Esophagus squamous epithelium (tissue), 5 donors: ENCODE measurements around the gene CDK11A. TPM values are rescaled to one million over a fixed set of nuclear protein-coding genes. Genes with fewer than 3 reads are reported as not detected.
"Not testable (repeated sequence)": the region's sequence is repeated elsewhere in the genome, so short reads cannot be mapped to it uniquely, and the experiment has no call there.

ENCODE experiments used
- DNase-seq: peaks from one replicate; lab custom pipeline; 2025; lab: John Stamatoyannopoulos, UW
- H3K27ac ChIP-seq, 4 donors: fragments of 200-600 bp; sonication (generic); one replicate each; pipeline ENCODE4 v1.5.1; 2016 to 2019; ENCODE audit warnings: mild to moderate bottlenecking in 1 of 4
- H3K27me3 ChIP-seq, 4 donors: fragments of 200-600 bp; sonication (generic); 1 replicate in 3 of 4; 2 replicates in 1 of 4; pipeline versions ENCODE4 v1.5.1 to v1.6.0; 2017 to 2021; ENCODE audit warnings: antibody characterized with exemption in 1 of 4
- H3K36me3 ChIP-seq, 3 donors: fragments of 200-600 bp; sonication (generic); one replicate each; pipeline ENCODE4 v1.5.1; 2016 to 2019
- H3K4me1 ChIP-seq, 3 donors: fragments of 200-600 bp; sonication (generic); one replicate each; pipeline ENCODE4 v1.5.1; 2017 to 2019
- H3K4me3 ChIP-seq, 4 donors: fragments of 200-600 bp; sonication (generic); 1 replicate in 3 of 4; 2 replicates in 1 of 4; pipeline ENCODE4 v1.5.1; 2016 to 2019; ENCODE audit warnings: mild to moderate bottlenecking in 2 of 4, moderate library complexity in 1 of 4
- H3K9me3 ChIP-seq, 3 donors: fragments of 200-600 bp; sonication (generic); one replicate each; pipeline ENCODE4 v1.5.1; 2016 to 2019
- POLR2A ChIP-seq, 4 donors: fragments of 450-650 bp; IDR thresholded peaks; one replicate each; pipeline ENCODE4 v1.6.1; 2017; ENCODE audit warnings: antibody characterized with exemption in 4 of 4, mild to moderate bottlenecking in 4 of 4, moderate library complexity in 3 of 4
- WGBS, 2 donors: methylation state at CpG; one replicate each; pipeline ENCODE4 v1.1.5; 2018; 5-methylcytosine and 5-hydroxymethylcytosine counted together
- intact Hi-C: fragments of 100-400 bp; cut with DNase I; formaldehyde crosslinking; loops from one replicate; pipeline ENCODE4 v1.15.0; 2022
- total RNA-seq, 4 donors: library from RNA; depleted of rRNA; stranded (reverse); fragments of >200 nt; gene quantifications; one replicate each; pipeline ENCODE4 v1.1.0, GENCODE V29; 2016
- TF ChIP-seq, protein P1 (sequence below), 6 experiments: fragments of 450-650 bp in 4 of 6; fragments of 200-600 bp in 2 of 6; sonication (generic) in 2 of 6; IDR thresholded peaks; one replicate each; pipeline ENCODE4 v1.5.1; 2016 to 2019; ENCODE audit warnings: antibody characterized with exemption in 6 of 6, mild to moderate bottlenecking in 4 of 6, moderate library complexity in 4 of 6
- donor health status: DM: yes; HTN: yes; CAD: no.

Gene CDK11A
- total RNA-seq, 4 donors from 2014 or later: 12.7 to 32.2 (median 22.4) TPM

DNA sequence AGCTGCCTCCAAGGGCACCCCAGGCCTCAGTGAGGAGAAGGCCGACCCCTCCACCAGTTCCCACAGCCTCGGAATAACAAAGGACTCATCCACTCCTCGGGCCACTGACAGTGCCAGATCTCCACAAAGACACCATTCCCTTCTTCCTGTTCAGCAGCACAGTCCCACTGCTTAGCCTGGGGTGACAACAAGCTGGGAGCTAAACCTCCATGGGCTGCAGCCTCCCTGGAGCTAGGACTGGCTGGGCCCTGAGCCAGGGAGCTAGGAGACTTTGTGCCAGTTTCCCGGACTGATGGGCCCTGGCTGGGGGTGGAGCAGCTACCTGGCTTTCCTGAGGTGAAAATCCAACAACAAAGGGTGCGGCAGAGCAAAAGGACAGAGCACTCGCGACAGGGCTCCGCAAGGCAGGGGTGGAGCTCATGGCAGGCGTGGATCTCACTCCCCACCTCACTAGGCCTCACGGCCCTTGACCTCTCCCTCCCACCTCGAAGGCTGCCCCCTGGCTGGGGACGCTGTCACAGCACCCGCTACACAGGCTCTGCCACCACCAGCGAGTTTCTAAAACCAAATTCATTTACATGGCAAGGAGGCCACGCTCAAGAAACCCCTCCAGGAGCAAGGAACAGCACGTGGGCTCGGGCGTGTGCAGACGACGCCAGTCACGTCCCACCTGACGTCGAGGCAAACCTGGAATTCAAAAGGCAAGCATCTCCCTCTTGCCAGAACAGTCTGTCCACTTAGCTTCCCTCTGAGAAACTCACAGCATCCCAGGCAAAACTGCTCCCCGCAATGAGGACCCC, 45.4 kb downstream of the CDK11A start:
- no peaks in the 10 kb centered on the region for H3K9me3 ChIP-seq
- H3K4me3 ChIP-seq: no peak overlapping the region
- H3K4me1 ChIP-seq: peaks cover 9 to 31% (median 19%) of the 10 kb centered on the region in 3 donors
- TF ChIP-seq, protein P1, sequence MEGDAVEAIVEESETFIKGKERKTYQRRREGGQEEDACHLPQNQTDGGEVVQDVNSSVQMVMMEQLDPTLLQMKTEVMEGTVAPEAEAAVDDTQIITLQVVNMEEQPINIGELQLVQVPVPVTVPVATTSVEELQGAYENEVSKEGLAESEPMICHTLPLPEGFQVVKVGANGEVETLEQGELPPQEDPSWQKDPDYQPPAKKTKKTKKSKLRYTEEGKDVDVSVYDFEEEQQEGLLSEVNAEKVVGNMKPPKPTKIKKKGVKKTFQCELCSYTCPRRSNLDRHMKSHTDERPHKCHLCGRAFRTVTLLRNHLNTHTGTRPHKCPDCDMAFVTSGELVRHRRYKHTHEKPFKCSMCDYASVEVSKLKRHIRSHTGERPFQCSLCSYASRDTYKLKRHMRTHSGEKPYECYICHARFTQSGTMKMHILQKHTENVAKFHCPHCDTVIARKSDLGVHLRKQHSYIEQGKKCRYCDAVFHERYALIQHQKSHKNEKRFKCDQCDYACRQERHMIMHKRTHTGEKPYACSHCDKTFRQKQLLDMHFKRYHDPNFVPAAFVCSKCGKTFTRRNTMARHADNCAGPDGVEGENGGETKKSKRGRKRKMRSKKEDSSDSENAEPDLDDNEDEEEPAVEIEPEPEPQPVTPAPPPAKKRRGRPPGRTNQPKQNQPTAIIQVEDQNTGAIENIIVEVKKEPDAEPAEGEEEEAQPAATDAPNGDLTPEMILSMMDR (IDR thresholded peaks at IDR 0.05): peak in 4 of 6 experiments; percentile 26 to 61 (median 44)
- no peak for TF ChIP-seq POLR2A (IDR thresholded peaks at IDR 0.05)
- peaks cover 0 to 28% (median 0%) of the 10 kb centered on the region in 3 donors for H3K36me3 ChIP-seq
- H3K27ac ChIP-seq: peak overlapping the region; percentile 41 to 66 (median 54)
- 41% methylated on average over 14 of the region's 24 CpGs; no CpG with 5 or more reads in 1 of the 2 donors for WGBS, 2 donors
- intact Hi-C loops: no loop called here
- DNase-seq: no peak
- no peaks in the 10 kb centered on the region for H3K27me3 ChIP-seq

DNA sequence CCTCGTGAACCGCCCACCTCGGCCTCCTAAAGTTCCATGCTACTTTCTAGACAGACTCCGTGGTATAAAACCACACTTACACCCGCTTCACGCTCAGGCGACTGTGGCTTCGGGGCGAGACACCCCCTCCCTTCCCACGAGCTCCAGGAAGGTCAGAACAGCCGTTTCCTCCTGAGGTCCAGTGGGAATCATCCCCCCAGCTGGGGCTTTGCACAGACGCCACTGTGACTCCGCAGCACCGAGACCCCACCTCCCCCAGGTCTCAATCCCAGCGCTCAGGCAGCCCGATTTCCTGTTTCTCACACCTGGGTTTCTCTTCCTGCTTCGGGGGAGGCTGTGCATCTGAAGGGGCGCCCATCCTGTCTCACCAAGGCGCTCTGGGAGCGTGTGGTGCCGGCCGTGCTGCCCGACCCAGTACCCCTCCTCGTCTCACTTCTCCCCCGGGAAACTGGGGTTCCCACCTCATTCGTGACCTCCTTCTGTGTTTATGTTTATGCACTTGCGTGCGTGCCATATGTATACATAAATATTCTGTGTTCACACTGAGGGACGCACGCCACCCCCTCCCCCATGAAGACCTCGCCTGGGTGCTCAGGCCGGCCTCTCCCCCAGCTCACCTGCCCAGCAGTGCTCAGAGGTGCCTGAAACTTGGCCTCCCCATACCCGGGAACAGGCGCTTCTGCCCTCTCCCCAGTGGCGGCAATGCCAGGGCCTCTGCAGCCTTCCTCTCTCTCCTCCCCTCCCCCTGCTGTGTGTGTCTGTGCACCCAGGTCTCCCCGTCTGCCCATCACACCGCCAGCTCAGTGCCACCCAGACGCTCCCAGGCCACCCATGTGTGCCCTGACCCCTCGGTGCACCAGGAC, 46.2 kb downstream of the CDK11A start:
- TF ChIP-seq POLR2A (IDR thresholded peaks at IDR 0.05): no peak
- TF ChIP-seq, protein P1 (IDR thresholded peaks at IDR 0.05): no peak
- H3K27me3 ChIP-seq: no peaks in the 10 kb centered on the region
- H3K9me3 ChIP-seq: no peaks in the 10 kb centered on the region
- peak overlapping the region; percentile 41 to 66 (median 54) for H3K27ac ChIP-seq
- H3K4me3 ChIP-seq: peak overlapping the region in 2 of 4 donors; percentile 3 to 28
- intact Hi-C loops: no loop called here
- peaks cover 9 to 24% (median 19%) of the 10 kb centered on the region in 3 donors for H3K4me1 ChIP-seq
- peaks cover 0 to 26% (median 0%) of the 10 kb centered on the region in 3 donors for H3K36me3 ChIP-seq
- no peak for DNase-seq
- WGBS, 2 donors: 67 to 72% methylated on average over 28 to 35 of the region's 39 CpGs

DNA sequence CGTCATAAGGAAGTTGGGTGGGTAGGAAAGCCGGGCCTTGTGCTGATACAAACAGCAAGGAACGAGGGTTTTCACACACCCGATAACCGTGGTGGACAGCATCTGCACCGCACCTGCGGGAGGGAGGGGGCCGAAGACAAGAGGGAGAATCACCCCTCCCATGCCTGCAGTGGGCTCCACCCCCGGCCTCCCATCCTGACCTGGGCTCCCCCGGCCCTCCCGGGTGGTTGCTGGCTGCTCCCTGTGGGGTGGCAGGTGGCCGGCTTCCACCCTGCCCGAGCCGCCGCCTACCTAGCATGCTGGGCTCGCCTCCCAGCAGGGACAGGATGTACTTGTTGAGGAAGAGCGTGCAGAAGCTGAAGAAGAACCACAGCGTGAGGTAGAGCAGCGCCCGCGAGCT, 48.1 kb downstream of the CDK11A start:
- intact Hi-C loops: not testable (repeated sequence)

DNA sequence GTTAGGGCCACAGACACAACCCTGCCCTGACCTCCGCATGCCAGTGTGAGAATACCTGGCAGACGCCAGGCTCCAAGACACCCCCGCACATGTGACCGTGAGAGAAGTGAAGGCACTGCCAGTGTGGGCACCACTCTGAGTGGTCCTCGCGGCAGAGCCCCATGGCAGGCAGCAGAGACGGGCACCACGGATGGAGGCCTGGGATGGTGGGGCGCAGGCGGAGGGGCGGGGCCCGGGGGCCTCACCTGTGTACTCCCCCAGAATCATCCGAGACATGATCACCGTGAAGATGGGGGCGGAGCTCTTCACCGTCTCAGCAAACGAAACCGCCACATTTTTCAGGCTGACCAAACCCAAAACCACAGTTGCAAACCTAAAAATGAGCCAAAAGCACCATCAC, 48.9 kb downstream of the CDK11A start:
- H3K27me3 ChIP-seq, H3K27ac ChIP-seq, H3K9me3 ChIP-seq, intact Hi-C loops, DNase-seq, H3K4me3 ChIP-seq: not testable (repeated sequence)
- 100% methylated on average over 1 of the region's 18 CpGs; no CpG with 5 or more reads in 1 of the 2 donors for WGBS, 2 donors
- peaks cover 0 to 45% (median 0%) of the 10 kb centered on the region in 3 donors for H3K36me3 ChIP-seq
- peaks cover 9 to 20% (median 19%) of the 10 kb centered on the region in 3 donors for H3K4me1 ChIP-seq

More for the DNA sequence above, 48.1 kb downstream of the CDK11A start:
- not testable (repeated sequence) for H3K4me3 ChIP-seq, H3K9me3 ChIP-seq, H3K27me3 ChIP-seq, DNase-seq, H3K27ac ChIP-seq
- no CpG with 5 or more reads among the region's 21 CpGs for WGBS, 2 donors
- peaks cover 9 to 20% (median 19%) of the 10 kb centered on the region in 3 donors for H3K4me1 ChIP-seq
- H3K36me3 ChIP-seq: peaks cover 0 to 36% (median 0%) of the 10 kb centered on the region in 3 donors

DNA sequence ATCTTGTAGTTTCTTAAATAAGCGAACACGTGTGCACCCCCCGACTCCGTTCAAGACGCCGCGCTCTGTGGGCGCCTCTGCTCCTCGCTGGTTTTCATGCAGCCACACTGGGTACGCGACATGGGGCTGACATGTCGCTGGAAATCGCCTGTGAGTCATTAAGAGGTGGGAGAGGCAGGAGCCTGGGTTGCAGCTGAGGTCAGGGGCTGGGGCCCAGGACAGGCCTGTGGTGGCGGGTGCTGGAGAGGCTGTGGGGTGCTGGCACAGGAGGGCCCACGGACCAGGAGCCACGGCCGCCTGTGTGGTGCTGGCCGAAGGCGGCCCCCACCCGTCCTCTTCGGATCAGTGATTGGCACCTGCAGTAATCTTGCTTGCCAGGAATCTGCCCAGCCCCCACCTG, 49.4 kb downstream of the CDK11A start:
- Histone ChIP-seq H3K36me3 (peaks cover 0 to 49% (median under 1%) of the 10 kb centered on the region in 3 donors), H3K4me1 (peaks cover 9 to 20% (median 19%) of the 10 kb centered on the region in 3 donors)
- H3K27me3 ChIP-seq, intact Hi-C loops, H3K27ac ChIP-seq, H3K4me3 ChIP-seq, DNase-seq, H3K9me3 ChIP-seq: not testable (repeated sequence)
- WGBS, 2 donors: 40 to 76% methylated on average over 2 to 14 of the region's 21 CpGs

DNA sequence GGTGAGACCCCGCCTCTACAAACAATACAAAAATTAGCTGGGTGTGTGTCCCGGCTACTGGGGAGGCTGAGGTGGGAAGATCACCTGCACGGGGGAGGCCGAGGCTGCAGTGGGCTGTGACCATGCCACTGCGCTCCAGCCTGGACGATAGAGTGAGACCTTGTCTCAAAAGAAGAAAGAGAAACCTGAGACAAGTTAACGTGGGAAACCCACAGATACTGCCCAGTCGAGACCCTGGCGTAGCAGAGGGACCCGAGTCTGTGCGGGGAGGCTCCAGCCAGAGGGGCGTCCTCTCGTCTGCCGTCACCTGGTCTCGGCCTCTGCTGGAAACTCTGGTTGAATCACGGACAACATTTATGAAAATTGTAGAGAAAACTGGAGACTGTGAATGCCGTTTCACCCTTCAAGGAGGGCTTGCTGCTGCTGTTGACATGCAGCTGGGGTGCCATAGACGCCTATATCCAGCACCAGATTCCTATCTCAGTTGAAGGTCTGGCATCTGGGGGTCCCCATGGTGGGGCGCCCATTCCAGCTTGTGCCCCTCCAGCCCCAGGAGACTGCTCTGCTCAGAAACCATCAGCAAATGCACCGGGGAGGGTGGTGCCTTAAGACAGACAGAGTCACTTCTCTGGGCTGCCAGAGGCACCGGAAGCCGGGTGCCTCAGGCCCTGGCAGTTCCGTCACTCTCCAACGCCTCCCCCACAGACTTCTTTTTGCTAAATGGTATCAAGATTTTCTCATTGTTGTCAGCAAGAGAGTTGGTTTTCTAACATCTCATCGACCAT, 51.8 kb downstream of the CDK11A start:
- WGBS, 2 donors: 94% methylated on average over 24 to 25 of the region's 25 CpGs
- Histone ChIP-seq H3K36me3 (peaks cover 5 to 73% (median 7%) of the 10 kb centered on the region in 3 donors), H3K4me1 (no peaks in the 10 kb centered on the region), H3K27ac (no peak overlapping the region), H3K9me3 (no peaks in the 10 kb centered on the region), H3K4me3 (no peak overlapping the region), H3K27me3 (no peaks in the 10 kb centered on the region)
- intact Hi-C loops: no loop called here
- TF ChIP-seq POLR2A (IDR thresholded peaks at IDR 0.05): no peak
- TF ChIP-seq, protein P1 (IDR thresholded peaks at IDR 0.05): no peak
- DNase-seq: no peak
